GM10266 (cell line): ENCODE data around the gene ECE2.

ENCODE experiments used
- DNase-seq: peaks from one replicate; pipeline ENCODE4 v3.0.0; 2012; ENCODE audit errors: extremely low spot score
- TF ChIP-seq, protein P1 (sequence below): IDR thresholded peaks from 2 replicates; pipeline ENCODE4 v1.5.1; 2012; ENCODE audit warnings: mild to moderate bottlenecking, low read depth; ENCODE audit not compliant: control insufficient read depth, insufficient read depth; ENCODE audit errors: missing control alignments

ECE2 gene

GRCh38 chr3:184255291-184256039 is 20.4 kb upstream of the ECE2 start:
- no peak for DNase-seq
- TF ChIP-seq, protein P1, sequence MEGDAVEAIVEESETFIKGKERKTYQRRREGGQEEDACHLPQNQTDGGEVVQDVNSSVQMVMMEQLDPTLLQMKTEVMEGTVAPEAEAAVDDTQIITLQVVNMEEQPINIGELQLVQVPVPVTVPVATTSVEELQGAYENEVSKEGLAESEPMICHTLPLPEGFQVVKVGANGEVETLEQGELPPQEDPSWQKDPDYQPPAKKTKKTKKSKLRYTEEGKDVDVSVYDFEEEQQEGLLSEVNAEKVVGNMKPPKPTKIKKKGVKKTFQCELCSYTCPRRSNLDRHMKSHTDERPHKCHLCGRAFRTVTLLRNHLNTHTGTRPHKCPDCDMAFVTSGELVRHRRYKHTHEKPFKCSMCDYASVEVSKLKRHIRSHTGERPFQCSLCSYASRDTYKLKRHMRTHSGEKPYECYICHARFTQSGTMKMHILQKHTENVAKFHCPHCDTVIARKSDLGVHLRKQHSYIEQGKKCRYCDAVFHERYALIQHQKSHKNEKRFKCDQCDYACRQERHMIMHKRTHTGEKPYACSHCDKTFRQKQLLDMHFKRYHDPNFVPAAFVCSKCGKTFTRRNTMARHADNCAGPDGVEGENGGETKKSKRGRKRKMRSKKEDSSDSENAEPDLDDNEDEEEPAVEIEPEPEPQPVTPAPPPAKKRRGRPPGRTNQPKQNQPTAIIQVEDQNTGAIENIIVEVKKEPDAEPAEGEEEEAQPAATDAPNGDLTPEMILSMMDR: no peak

DNA sequence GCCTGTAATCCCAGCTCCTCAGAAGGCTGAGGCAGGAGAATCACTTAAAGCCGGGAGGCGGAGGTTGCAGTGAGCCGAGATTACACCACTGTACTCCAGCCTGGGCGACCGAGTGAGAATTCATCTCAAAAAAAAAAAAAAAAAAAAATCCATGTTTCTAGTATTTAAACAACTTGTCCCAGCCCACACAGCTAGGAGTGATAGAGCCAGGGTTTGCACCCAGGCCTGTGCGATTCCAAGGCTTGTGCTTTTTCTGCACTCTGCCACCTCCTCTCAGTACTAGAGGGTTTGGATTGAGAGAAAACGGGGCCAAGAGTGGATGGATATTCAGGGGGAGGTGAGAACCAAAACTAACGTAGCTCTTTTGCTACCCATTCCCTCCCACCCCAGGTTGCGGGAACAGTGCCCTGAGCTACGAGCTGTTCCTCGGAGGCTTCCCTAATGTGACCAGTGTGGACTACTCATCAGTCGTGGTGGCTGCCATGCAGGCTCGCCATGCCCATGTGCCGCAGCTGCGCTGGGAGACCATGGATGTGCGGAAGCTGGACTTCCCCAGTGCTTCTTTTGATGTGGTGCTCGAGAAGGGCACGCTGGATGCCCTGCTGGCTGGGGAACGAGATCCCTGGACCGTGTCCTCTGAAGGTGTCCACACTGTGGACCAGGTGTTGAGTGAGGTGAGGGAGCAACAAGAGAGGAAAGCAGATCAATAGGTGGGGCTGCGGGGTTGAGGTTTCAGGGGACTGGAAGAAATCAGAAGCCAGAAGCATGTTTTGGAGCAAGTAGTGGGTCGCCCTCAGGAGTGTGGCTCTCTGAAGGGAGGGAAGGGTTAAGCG is 18.5 kb upstream of the ECE2 start:
- TF ChIP-seq, protein P1: no peak
- no peak for DNase-seq

GRCh38 chr3:184258926-184259325 is 16.9 kb upstream of the ECE2 start:
- TF ChIP-seq, protein P1: no peak
- no peak for DNase-seq

- no peak for DNase-seq
- TF ChIP-seq, protein P1: no peak
These were observed 16.4 kb upstream of the ECE2 start for GRCh38 chr3:184259396-184259877.

DNA sequence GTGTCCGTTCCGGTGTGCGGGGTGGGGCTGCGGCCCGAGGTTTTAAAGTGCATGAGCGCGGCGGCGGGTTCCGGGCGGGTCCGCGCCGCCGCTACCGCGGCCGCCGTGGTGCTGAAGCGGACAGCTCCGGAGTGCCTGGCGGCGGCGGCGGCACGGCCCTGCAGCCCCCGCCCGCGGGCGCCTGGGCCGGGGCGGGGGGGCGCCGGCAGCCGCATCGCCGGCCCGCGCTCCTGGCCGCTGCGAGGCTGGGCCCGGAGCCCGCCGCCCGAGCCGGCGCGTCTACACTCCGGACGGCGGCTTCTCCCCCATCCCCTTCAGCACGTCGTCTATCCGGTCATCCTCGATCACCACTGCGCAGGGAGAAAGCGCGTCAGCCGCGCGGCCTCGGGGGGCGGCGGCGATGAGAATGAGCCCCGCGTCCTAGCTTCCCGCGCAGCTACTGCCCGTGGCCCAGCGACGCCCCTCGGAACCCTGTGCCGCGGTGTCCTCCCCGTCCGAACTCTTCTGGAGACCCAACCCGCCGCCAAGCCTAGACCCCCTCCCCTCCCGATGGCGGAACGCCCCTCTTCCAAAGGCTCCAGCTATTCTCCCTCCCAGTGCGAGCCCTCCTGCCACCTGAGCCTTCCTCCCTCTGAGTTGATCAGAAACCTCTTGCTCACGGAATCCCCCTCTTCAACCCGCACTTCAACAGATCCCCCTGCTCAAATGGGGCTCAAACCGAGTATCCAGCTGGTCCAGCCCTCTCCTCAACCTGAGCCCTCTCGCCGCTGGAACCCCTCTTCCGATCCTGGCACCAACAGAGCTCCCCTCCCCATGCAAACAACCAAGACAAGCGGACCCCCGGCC is 15.7 kb upstream of the ECE2 start:
- DNase-seq: peak; percentile 91
- TF ChIP-seq, protein P1: no peak

GRCh38 chr3:184260724-184261269 is 15.0 kb upstream of the ECE2 start:
- TF ChIP-seq, protein P1: no peak
- DNase-seq: peak; percentile 75
